HG03571 (cell line): Measurements from ENCODE around the gene FOCAD.

Experiments used
- ATAC-seq: cut with Tn5 transposase; IDR thresholded peaks from one replicate; pipeline ENCODE4 v1.9.1; 2021; ENCODE audit not compliant: unreplicated experiment

The FOCAD gene

DNA sequence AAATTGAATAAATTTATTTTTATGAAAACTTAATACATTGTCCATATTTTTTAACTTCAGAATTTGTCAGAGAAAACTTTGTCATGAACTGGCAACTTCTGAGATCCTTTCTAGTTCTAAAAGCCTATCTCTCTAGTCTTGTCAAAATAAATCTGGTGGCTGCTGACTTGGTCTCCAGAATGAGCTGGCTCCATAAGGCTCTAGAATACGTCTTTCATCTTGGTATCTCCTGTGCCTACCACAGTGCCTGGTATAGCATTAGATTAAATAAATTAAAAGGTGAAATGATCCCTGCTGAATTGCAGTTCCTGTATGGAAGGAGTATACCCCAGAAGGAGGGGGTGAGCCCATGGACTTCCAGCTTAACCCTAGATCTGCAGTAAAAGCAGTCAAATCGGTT lies 2.6 kb upstream of the FOCAD start:
- ATAC-seq: no peak

DNA sequence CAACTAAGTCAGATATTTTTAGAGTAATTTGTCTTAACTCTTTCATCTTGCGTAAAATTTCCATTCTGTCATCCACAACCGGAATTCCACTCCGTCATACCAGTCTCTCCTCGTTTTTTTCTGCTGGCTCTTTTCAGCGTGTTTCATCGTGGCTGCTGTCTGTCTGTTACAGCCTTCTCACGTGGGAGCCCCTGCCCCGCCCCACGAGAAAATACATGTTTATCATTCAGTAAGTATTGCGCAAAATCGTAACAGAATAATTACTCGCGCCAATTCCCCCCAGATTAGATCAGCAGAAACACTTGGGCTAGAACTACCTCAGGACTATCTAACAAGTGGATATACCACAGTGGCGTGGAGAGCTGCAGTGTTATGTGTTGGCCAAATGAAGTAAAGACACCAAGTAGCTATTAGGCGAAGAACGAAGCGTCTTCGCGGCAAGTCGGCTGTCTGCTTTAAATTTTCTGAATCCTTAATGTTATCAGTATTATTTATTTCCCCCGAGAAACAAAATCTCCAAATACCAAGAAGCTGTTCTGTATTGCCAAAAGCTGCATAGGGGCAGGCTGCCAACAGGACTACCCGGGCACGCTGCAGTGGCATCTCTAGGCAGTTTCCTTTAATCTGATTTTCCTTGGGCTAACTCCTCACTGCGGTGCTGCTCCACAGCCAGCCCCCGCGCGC lies 566 bp upstream of the FOCAD start:
- no peak for ATAC-seq

- no peak for ATAC-seq
Observed at GRCh38 chr9:20684875-20685696, 1.0 kb downstream of the FOCAD start.

- no peak for ATAC-seq
Observed at GRCh38 chr9:20685769-20686168, 1.7 kb downstream of the FOCAD start.

DNA sequence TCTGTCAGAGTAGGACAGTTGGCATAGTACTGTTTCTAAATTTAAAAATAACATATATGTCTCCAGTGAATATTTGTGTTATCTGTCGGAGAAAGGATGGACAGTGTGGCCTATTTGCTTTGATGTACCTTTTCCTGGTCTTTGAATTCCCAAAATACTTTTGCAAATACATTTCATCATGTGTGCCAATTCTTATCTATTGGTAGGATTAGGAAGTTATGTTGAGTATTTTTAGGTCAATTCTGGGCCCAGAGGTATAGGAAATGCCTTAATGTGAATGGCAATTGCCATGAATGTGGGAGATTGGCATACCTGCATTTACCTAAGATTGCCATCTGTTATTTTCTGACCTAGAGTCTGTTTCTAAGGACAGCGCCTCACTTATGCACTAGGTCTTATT lies 5.8 kb downstream of the FOCAD start:
- ATAC-seq: no peak

- no peak for ATAC-seq
Observed at GRCh38 chr9:20692554-20692953, 8.5 kb downstream of the FOCAD start.

DNA sequence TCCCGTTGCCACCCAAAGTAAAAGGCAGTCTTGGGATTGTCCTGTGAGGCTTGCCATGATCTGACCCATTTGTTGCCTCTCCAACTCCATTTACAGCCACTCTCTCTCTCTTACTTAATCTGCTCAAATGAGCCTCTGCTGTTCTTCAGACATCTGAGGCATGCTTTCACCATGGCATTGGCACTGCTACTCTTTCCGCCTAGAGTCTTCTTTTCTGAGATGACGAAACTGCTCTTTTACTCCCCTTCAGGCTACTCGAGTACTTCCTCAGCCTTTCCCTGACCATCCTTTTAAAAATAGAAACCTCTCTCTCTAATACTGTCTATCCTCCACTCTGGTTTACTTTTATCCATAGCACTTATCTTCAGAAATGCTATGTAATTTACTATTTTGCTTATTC lies 9.0 kb downstream of the FOCAD start:
- ATAC-seq: no peak

DNA sequence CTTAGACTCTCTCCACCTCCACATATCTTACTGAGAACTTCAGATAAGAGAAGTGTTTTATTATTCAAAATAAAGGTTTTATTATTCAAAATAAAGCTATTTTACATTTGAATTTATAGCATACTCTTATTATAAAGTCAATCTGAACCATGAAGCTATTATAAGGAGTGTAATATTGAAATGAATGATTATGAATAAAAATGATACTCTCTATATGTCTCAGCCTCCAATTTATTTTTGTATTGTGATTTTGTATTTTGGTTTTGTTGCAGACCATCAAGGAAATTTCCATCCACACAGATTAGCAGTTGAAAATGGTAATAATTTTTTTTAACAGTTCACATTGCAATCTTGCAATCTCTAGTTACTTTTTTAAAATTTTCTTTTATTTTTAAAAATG lies 10.2 kb downstream of the FOCAD start:
- no peak for ATAC-seq

DNA sequence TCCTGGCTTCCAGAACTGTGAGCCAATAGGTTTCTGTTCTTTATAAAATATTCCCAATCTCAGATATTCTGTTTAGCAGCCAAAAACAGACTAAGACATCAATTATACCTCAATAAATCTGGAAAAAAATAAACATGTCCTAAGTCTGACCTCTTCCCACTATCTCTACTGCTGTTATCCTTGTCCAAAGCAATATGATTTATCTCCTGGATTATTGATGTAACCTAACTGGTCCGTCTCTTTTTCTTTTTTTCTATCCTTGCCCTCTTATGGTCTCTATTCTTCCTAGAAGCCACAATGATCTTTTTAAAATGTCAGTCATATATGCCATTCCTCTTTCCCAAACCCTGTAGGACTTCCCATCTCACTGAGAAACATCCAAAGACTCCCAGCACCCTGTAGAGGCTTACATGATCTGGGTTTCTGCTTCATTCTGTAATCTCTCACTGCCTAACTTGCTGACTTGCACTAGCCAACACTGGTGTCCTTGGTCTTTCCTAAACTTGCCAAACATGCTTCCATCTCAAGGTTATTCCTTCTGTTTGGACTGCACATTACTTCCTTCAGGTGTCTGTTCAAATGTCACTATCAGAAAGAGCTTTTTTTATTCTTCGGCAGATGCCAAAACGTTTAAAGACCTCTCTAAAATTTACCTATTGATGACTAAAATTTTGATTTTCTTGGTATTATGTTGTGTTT lies 13.1 kb downstream of the FOCAD start:
- no peak for ATAC-seq

GRCh38 chr9:20698782-20699181 lies 14.7 kb downstream of the FOCAD start:
- ATAC-seq: no peak

GRCh38 chr9:20701060-20701459 lies 17.0 kb downstream of the FOCAD start:
- no peak for ATAC-seq

GRCh38 chr9:20702570-20702969 lies 18.5 kb downstream of the FOCAD start:
- ATAC-seq: no peak

- no peak for ATAC-seq
Observed at GRCh38 chr9:20703146-20703545, 19.1 kb downstream of the FOCAD start.

DNA sequence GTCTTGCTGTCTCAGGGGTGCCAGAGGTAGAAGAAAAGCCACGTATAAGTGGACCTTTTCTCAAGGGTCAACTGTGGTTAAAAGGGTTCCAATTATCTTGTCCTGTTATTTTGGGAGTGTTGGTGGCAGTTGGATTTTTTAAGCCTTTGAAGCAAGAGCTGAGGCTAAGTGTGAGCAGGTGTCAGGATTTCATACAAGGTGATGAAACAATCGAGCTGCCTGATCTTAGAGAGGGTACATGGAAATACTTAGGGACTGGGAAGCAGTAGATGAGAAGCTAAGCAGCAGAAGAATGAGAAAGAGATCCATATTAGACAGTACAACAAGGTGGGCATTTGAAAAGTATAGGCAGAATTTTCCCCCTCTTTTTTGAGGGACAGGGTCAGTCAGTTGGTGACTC lies 23.6 kb downstream of the FOCAD start:
- ATAC-seq: no peak

- no peak for ATAC-seq
Observed at GRCh38 chr9:20713172-20713571, 29.1 kb downstream of the FOCAD start.

DNA sequence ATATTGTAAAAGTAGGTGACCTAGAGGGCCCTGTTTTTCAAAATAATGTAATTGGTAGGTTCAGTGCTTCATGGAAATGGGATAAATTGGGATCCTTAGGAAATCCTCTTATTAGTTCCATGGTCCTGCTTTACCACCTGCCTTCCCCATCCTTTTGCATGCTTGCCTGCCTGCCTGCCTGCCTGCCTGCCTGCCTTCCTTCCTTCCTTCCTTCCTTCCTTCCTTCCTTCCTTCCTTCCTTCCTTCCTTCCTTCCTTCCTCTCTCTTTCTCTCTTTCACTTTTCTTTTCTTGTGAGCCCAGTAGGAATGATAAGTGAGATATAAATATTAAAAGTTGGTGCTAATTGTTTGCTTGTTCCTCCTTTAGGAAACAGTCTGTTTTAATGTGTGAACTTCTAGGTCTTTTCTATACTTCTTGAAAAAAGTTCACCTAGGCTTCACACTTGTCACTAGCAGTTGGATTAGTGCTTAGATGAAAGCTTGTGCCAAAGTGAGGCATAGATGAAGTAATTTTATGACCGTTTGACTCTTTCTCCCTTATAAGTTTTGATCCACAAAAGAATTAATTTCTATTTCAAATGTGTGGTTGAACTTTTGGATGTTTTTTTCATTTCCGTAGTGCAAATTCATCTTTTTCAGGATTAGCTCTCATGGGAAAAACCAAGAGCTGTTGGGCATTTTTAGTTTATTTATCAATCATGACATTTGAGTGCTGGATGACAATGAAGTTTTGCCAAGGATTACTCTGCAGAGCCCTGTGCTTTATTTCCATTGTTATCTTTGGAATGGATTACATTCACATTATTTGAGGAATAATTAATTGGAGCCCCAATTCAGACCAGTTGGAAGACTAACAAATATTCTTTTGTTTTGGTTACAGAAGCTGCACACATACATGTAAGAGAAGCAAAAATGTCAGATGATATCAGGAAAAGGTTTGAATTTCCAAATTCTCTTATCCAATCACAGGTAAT lies 30.7 kb downstream of the FOCAD start:
- no peak for ATAC-seq

GRCh38 chr9:20722221-20722620 lies 38.2 kb downstream of the FOCAD start:
- ATAC-seq: no peak

DNA sequence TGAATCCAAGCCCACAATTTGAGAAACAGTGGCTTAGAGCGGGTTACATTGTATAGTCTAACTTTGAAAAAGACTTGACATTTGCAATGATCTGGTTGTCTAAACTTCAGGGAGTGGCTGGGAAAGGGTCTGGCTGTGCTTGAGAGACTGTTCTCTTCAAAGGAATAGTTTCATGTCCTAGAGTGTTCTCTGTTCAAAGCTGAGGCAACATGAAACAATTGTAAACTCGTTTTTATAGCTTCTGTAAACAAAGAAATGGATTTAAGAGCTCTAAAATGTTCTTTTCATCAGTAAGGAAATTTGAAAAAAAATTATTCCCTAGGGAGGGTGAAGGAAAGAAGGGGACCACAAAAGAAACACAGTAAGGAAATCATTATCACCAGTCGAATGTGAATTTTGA lies 41.6 kb downstream of the FOCAD start:
- ATAC-seq: no peak

- no peak for ATAC-seq
Observed at GRCh38 chr9:20726144-20726543, 42.1 kb downstream of the FOCAD start.

GRCh38 chr9:20728493-20729220 lies 44.6 kb downstream of the FOCAD start:
- ATAC-seq: no peak
